Upper lobe of left lung (tissue), 4 donors: ENCODE data around the gene PTPN11.

ENCODE experiments used
- CTCF ChIP-seq, 6 experiments: fragments of 450-650 bp in 4 of 6; fragments of 200-600 bp in 2 of 6; sonication (generic) in 2 of 6; IDR thresholded peaks; one replicate each; pipeline ENCODE4 v1.5.1; 2016 to 2019; ENCODE audit warnings: antibody characterized with exemption in 6 of 6
- POLR2A ChIP-seq, 4 donors: fragments of 450-650 bp; IDR thresholded peaks; one replicate each; pipeline ENCODE4 v1.5.1; 2016 to 2017; ENCODE audit warnings: antibody characterized with exemption in 4 of 4, mild to moderate bottlenecking in 2 of 4
- POLR2AphosphoS5 ChIP-seq, 2 donors: sonication (generic); formaldehyde crosslinking; IDR thresholded peaks; one replicate each; pipeline ENCODE4 v1.5.1; 2017; ENCODE audit warnings: antibody characterized with exemption in 2 of 2

DNA sequence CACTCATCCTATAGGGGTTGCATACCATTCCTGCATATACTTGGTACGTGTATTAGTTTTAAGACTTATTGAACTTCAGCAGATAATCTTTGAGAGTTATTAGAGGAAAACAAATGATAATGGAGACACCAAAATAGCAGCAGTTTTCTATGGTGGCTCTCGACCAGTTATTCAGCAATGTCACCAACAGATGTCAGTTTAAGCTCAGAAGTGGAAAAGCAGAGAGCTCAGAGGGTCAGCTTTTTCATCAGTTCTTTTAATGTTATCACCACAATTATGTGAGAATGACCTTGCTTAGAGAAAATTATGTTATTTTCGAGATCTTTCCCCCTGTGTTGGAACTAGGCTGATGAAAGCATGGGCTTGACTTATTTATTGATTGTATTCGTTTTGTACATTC is 32.0 kb downstream of the PTPN11 start:
- TF ChIP-seq CTCF (IDR thresholded peaks at IDR 0.05) (no peak), POLR2A (IDR thresholded peaks at IDR 0.05) (no peak), POLR2AphosphoS5 (IDR thresholded peaks at IDR 0.05) (no peak)
